Esophagus squamous epithelium (tissue), 5 donors: ENCODE measurements around the gene ANGPTL2. TPM values are rescaled to one million over a fixed set of nuclear protein-coding genes. Genes with fewer than 3 reads are reported as not detected.

Experiments
- DNase-seq: peaks from one replicate; lab custom pipeline; 2025; lab: John Stamatoyannopoulos, UW
- H3K27ac ChIP-seq, 4 donors: fragments of 200-600 bp; sonication (generic); one replicate each; pipeline ENCODE4 v1.5.1; 2016 to 2019; ENCODE audit warnings: mild to moderate bottlenecking in 1 of 4
- H3K27me3 ChIP-seq, 4 donors: fragments of 200-600 bp; sonication (generic); 1 replicate in 3 of 4; 2 replicates in 1 of 4; pipeline versions ENCODE4 v1.5.1 to v1.6.0; 2017 to 2021; ENCODE audit warnings: antibody characterized with exemption in 1 of 4
- H3K36me3 ChIP-seq, 3 donors: fragments of 200-600 bp; sonication (generic); one replicate each; pipeline ENCODE4 v1.5.1; 2016 to 2019
- H3K4me1 ChIP-seq, 3 donors: fragments of 200-600 bp; sonication (generic); one replicate each; pipeline ENCODE4 v1.5.1; 2017 to 2019
- H3K4me3 ChIP-seq, 4 donors: fragments of 200-600 bp; sonication (generic); 1 replicate in 3 of 4; 2 replicates in 1 of 4; pipeline ENCODE4 v1.5.1; 2016 to 2019; ENCODE audit warnings: mild to moderate bottlenecking in 2 of 4, moderate library complexity in 1 of 4
- H3K9me3 ChIP-seq, 3 donors: fragments of 200-600 bp; sonication (generic); one replicate each; pipeline ENCODE4 v1.5.1; 2016 to 2019
- CTCF ChIP-seq, 6 experiments: fragments of 450-650 bp in 4 of 6; fragments of 200-600 bp in 2 of 6; sonication (generic) in 2 of 6; IDR thresholded peaks; one replicate each; pipeline ENCODE4 v1.5.1; 2016 to 2019; ENCODE audit warnings: antibody characterized with exemption in 6 of 6, mild to moderate bottlenecking in 4 of 6, moderate library complexity in 4 of 6
- POLR2A ChIP-seq, 4 donors: fragments of 450-650 bp; IDR thresholded peaks; one replicate each; pipeline ENCODE4 v1.6.1; 2017; ENCODE audit warnings: antibody characterized with exemption in 4 of 4, mild to moderate bottlenecking in 4 of 4, moderate library complexity in 3 of 4
- WGBS, 2 donors: methylation state at CpG; one replicate each; pipeline ENCODE4 v1.1.5; 2018; 5-methylcytosine and 5-hydroxymethylcytosine counted together
- intact Hi-C: fragments of 100-400 bp; cut with DNase I; formaldehyde crosslinking; loops from one replicate; pipeline ENCODE4 v1.15.0; 2022
- total RNA-seq, 4 donors: library from RNA; depleted of rRNA; stranded (reverse); fragments of >200 nt; gene quantifications; one replicate each; pipeline ENCODE4 v1.1.0, GENCODE V29; 2016
- donor health status: DM: yes; HTN: yes; CAD: no.

Gene ANGPTL2
- total RNA-seq, 4 donors from 2014 or later: 2.4 to 24.6 (median 7.6) TPM

GRCh38 chr9:127116957-127117356, 5.5 kb downstream of the ANGPTL2 start:
- no peaks in the 10 kb centered on the region for H3K27me3 ChIP-seq
- H3K4me3 ChIP-seq: no peak overlapping the region
- no peak overlapping the region for H3K27ac ChIP-seq
- DNase-seq: no peak
- 69 to 91% methylated on average over 1 to 2 of the region's 2 CpGs for WGBS, 2 donors
- intact Hi-C loops: no loop called here
- peaks cover 14 to 84% (median 36%) of the 10 kb centered on the region in 3 donors for H3K4me1 ChIP-seq
- no peak for TF ChIP-seq POLR2A (IDR thresholded peaks at IDR 0.05)
- no peak for TF ChIP-seq CTCF (IDR thresholded peaks at IDR 0.05)
- peaks cover 0 to 6% (median 0%) of the 10 kb centered on the region in 3 donors for H3K36me3 ChIP-seq
- H3K9me3 ChIP-seq: no peaks in the 10 kb centered on the region

- peaks cover 20 to 84% (median 39%) of the 10 kb centered on the region in 3 donors for H3K4me1 ChIP-seq
- TF ChIP-seq CTCF (IDR thresholded peaks at IDR 0.05): no peak
- TF ChIP-seq POLR2A (IDR thresholded peaks at IDR 0.05): no peak
- H3K9me3 ChIP-seq: no peaks in the 10 kb centered on the region
- no peaks in the 10 kb centered on the region for H3K27me3 ChIP-seq
- no peak for DNase-seq
- 53 to 82% methylated on average over 4 to 5 of the region's 6 CpGs for WGBS, 2 donors
- no peak overlapping the region for H3K27ac ChIP-seq
- H3K4me3 ChIP-seq: no peak overlapping the region
- H3K36me3 ChIP-seq: peaks cover 0 to 6% (median 0%) of the 10 kb centered on the region in 3 donors
- intact Hi-C loops: no loop called here
These were observed 6.2 kb downstream of the ANGPTL2 start for GRCh38 chr9:127116088-127116726.

- no peak for DNase-seq
- H3K4me3 ChIP-seq: no peak overlapping the region
- intact Hi-C loops: no loop called here
- peaks cover 0 to 6% (median 0%) of the 10 kb centered on the region in 3 donors for H3K36me3 ChIP-seq
- H3K4me1 ChIP-seq: peaks cover 20 to 75% (median 28%) of the 10 kb centered on the region in 3 donors
- H3K27ac ChIP-seq: peak overlapping the region in 1 of 4 donors; percentile 19
- no peaks in the 10 kb centered on the region for H3K27me3 ChIP-seq
- no peaks in the 10 kb centered on the region for H3K9me3 ChIP-seq
- TF ChIP-seq POLR2A (IDR thresholded peaks at IDR 0.05): no peak
- no peak for TF ChIP-seq CTCF (IDR thresholded peaks at IDR 0.05)
- WGBS, 2 donors: 74 to 93% methylated on average over 3 to 5 of the region's 5 CpGs
These were observed 7.8 kb downstream of the ANGPTL2 start for GRCh38 chr9:127114606-127115005.

DNA sequence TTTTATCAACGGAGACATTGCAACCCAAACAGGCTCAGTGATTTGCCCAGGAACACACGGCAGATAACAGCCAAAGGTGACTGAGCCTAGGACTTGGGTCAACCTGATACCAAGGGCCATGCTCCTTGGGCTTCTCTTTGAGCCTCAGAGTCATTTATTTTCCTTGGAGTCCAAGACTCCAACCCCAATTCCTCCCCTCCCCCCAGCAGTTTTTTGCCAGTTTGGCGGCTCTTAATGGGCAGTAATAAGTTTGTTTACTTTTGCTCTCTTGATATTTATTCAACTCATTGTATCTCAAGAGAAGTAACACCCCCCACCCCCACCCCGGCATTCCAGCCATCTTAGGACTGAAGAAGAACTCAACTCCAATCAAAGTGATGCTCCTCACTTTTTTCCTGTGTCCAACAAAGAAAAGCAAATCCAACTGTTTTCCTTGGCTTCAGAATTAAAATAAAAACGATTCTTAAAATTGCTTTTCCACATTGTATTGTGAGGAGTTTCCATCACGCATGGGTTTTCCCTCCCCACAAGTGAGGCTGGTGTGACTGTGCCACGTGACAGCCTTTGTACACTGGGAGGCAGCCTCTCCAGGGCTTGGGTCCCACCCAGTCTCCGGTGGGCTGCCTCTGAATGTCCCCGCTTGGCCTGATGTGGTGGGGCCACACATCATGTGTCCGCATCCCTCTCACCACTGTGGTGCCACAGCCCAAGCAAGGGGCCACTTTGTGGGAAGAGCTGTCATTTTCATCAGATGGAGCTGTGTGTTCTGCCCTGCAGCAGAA, 9.1 kb downstream of the ANGPTL2 start:
- H3K27me3 ChIP-seq: no peaks in the 10 kb centered on the region
- TF ChIP-seq CTCF (IDR thresholded peaks at IDR 0.05) (no peak), POLR2A (IDR thresholded peaks at IDR 0.05) (no peak)
- peaks cover 0 to 5% (median 0%) of the 10 kb centered on the region in 3 donors for H3K36me3 ChIP-seq
- no peaks in the 10 kb centered on the region for H3K9me3 ChIP-seq
- H3K27ac ChIP-seq: peak overlapping the region; percentile 70 to 84 (median 78)
- no peak for DNase-seq
- intact Hi-C loops: no loop called here
- peaks cover 20 to 63% (median 25%) of the 10 kb centered on the region in 3 donors for H3K4me1 ChIP-seq
- no peak overlapping the region for H3K4me3 ChIP-seq
- WGBS, 2 donors: 56 to 69% methylated on average over 8 to 9 of the region's 10 CpGs

- H3K9me3 ChIP-seq: no peaks in the 10 kb centered on the region
- DNase-seq: no peak
- H3K36me3 ChIP-seq: peaks cover 0 to 10% (median 0%) of the 10 kb centered on the region in 3 donors
- WGBS, 2 donors: 72 to 78% methylated on average over 2 to 3 of the region's 3 CpGs
- TF ChIP-seq CTCF (IDR thresholded peaks at IDR 0.05) (no peak), POLR2A (IDR thresholded peaks at IDR 0.05) (no peak)
- H3K4me1 ChIP-seq: peaks cover 20 to 59% (median 25%) of the 10 kb centered on the region in 3 donors
- no peaks in the 10 kb centered on the region for H3K27me3 ChIP-seq
- intact Hi-C loops: no loop called here
- peak overlapping the region; percentile 70 to 84 (median 78) for H3K27ac ChIP-seq
- no peak overlapping the region for H3K4me3 ChIP-seq
These were observed 9.7 kb downstream of the ANGPTL2 start for GRCh38 chr9:127112735-127113161.
